GM21717 (cell line): ENCODE measurements around the gene ZNF20.
"Not testable (repeated sequence)": the region's sequence is repeated elsewhere in the genome, so short reads cannot be mapped to it uniquely, and the experiment has no call there.

Source experiments
- ATAC-seq: cut with Tn5 transposase; IDR thresholded peaks from one replicate; pipeline ENCODE4 v1.9.1; 2021; ENCODE audit warnings: mild to moderate bottlenecking, moderate library complexity; ENCODE audit not compliant: unreplicated experiment

ZNF20 gene

GRCh38 chr19:12113121-12113520 lies 27.0 kb downstream of the ZNF20 start:
- ATAC-seq, result no peak

- no peak for ATAC-seq
These were observed 27.4 kb downstream of the ZNF20 start for GRCh38 chr19:12112701-12113100.

- ATAC-seq, result no peak
These were observed 28.1 kb downstream of the ZNF20 start for GRCh38 chr19:12111943-12112637.

- ATAC-seq, result no peak
These were observed 29.0 kb downstream of the ZNF20 start for GRCh38 chr19:12111176-12111575.

- ATAC-seq, result not testable (repeated sequence)
These were observed 36.2 kb downstream of the ZNF20 start for GRCh38 chr19:12103909-12104308.

- no peak for ATAC-seq
These were observed 42.1 kb downstream of the ZNF20 start for GRCh38 chr19:12098040-12098439.

- ATAC-seq, result no peak
These were observed 44.9 kb downstream of the ZNF20 start for GRCh38 chr19:12095111-12095790.

GRCh38 chr19:12093777-12094176 lies 46.4 kb downstream of the ZNF20 start:
- ATAC-seq, result no peak

- ATAC-seq, result no peak
These were observed 47.2 kb downstream of the ZNF20 start for GRCh38 chr19:12092956-12093355.

- peak; percentile 67 for ATAC-seq
These were observed 47.9 kb downstream of the ZNF20 start for GRCh38 chr19:12092065-12092867.

GRCh38 chr19:12090807-12091206 lies 49.3 kb downstream of the ZNF20 start:
- no peak for ATAC-seq

- no peak for ATAC-seq
These were observed 54.9 kb downstream of the ZNF20 start for GRCh38 chr19:12085074-12085818.

GRCh38 chr19:12083336-12083735 lies 56.8 kb downstream of the ZNF20 start:
- not testable (repeated sequence) for ATAC-seq
